WTC11 (cell line): ENCODE data around the gene RABGGTA.

Experiments
- ESRRA ChIP-seq: sonication (generic); formaldehyde crosslinking; IDR thresholded peaks from 2 replicates; pipeline ENCODE4 v1.8.1; 2022; ENCODE audit warnings: mild to moderate bottlenecking, missing genetic modification reagents, borderline replicate concordance
- GABPB1 ChIP-seq: sonication (generic); formaldehyde crosslinking; IDR thresholded peaks from 2 replicates; pipeline ENCODE4 v1.8.1; 2023; ENCODE audit warnings: mild to moderate bottlenecking, missing genetic modification reagents
- MXD4 ChIP-seq: fragments of 250-450 bp; sonication (Bioruptor Pico); IDR thresholded peaks from 2 replicates; pipeline ENCODE4 v1.8.0; 2021; ENCODE audit warnings: mild to moderate bottlenecking, moderate library complexity, borderline replicate concordance
- NFYB ChIP-seq: sonication (generic); formaldehyde crosslinking; conservative IDR thresholded peaks from 2 replicates; pipeline ENCODE4 v1.8.0; 2022; ENCODE audit warnings: low read depth, missing genetic modification reagents
- NR3C1 ChIP-seq: sonication (generic); formaldehyde crosslinking; conservative IDR thresholded peaks from 2 replicates; pipeline ENCODE4 v1.8.1; 2023; ENCODE audit warnings: low read depth, mild to moderate bottlenecking, missing genetic modification reagents
- RELA ChIP-seq: sonication (generic); formaldehyde crosslinking; IDR thresholded peaks from 2 replicates; pipeline ENCODE4 v1.8.1; 2022; ENCODE audit warnings: missing genetic modification reagents, mild to moderate bottlenecking, borderline replicate concordance
- SP1 ChIP-seq: sonication (generic); formaldehyde crosslinking; conservative IDR thresholded peaks from 2 replicates; pipeline ENCODE4 v1.8.1; 2022; ENCODE audit warnings: missing genetic modification reagents
- ZNF671 ChIP-seq: fragments of 250-450 bp; sonication (Bioruptor Pico); IDR thresholded peaks from 2 replicates; pipeline ENCODE4 v1.8.0; 2021; ENCODE audit warnings: mild to moderate bottlenecking
- TF ChIP-seq, protein P1 (sequence below): sonication (generic); formaldehyde crosslinking; IDR thresholded peaks from 2 replicates; pipeline ENCODE4 v1.8.1; 2022; ENCODE audit warnings: missing genetic modification reagents, borderline replicate concordance
- TF ChIP-seq, protein P2 (sequence below): sonication (generic); formaldehyde crosslinking; IDR thresholded peaks from 2 replicates; pipeline ENCODE4 v1.8.1; 2022; ENCODE audit warnings: low read depth, missing genetic modification reagents, borderline replicate concordance
- TF ChIP-seq, protein P3 (sequence below): fragments of 200-600 bp; IDR thresholded peaks from 2 replicates; pipeline ENCODE4 v1.8.0; 2022; ENCODE audit warnings: antibody characterized with exemption
- TF ChIP-seq, protein P4 (sequence below): sonication (generic); formaldehyde crosslinking; IDR thresholded peaks from 2 replicates; pipeline ENCODE4 v1.8.1; 2023; ENCODE audit warnings: mild to moderate bottlenecking, missing genetic modification reagents, moderate library complexity

DNA sequence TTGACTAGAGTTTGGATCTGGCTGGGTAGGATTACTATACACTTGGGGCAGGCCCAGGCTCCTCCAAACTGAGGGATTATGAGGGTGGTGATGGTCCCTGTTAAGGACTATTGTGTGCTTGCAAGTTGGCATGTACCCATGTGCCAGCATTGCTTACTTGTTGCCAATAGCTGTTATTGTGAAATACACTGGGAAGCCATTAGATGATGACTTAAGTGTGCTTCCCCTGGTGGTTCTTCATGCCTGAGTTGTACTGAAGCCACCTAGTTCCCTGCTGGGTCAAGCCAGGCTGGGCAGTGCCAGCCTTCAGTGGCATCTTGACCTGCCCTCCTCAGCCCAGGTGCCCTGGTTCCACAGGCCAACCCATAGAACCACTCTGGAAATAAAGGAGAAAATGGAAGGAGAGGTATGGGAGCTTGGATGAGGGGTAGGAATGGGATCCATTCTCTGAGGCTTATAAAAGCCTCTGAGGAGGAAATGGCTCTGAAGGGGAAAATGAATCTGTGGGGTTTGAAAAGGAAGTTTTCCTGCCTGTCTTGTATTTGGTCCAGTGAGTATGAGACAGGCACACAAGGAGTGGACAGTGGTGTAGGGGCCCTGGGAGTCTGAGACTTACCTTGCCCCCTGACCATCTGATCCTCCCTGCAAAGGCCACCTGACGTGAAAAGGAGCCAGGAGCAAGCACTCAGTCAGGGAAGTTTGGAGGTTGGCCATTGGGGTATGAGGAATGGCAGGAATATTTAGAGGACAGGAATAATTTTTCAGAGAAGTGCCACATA lies 40.6 kb upstream of the RABGGTA start:
- TF ChIP-seq, protein P1, sequence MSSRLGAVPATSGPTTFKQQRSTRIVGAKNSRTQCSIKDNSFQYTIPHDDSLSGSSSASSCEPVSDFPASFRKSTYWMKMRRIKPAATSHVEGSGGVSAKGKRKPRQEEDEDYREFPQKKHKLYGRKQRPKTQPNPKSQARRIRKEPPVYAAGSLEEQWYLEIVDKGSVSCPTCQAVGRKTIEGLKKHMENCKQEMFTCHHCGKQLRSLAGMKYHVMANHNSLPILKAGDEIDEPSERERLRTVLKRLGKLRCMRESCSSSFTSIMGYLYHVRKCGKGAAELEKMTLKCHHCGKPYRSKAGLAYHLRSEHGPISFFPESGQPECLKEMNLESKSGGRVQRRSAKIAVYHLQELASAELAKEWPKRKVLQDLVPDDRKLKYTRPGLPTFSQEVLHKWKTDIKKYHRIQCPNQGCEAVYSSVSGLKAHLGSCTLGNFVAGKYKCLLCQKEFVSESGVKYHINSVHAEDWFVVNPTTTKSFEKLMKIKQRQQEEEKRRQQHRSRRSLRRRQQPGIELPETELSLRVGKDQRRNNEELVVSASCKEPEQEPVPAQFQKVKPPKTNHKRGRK (CRISPR knock-in tag), result no peak
- TF ChIP-seq, protein P2, sequence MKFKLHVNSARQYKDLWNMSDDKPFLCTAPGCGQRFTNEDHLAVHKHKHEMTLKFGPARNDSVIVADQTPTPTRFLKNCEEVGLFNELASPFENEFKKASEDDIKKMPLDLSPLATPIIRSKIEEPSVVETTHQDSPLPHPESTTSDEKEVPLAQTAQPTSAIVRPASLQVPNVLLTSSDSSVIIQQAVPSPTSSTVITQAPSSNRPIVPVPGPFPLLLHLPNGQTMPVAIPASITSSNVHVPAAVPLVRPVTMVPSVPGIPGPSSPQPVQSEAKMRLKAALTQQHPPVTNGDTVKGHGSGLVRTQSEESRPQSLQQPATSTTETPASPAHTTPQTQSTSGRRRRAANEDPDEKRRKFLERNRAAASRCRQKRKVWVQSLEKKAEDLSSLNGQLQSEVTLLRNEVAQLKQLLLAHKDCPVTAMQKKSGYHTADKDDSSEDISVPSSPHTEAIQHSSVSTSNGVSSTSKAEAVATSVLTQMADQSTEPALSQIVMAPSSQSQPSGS, result no peak
- TF ChIP-seq, protein P3, sequence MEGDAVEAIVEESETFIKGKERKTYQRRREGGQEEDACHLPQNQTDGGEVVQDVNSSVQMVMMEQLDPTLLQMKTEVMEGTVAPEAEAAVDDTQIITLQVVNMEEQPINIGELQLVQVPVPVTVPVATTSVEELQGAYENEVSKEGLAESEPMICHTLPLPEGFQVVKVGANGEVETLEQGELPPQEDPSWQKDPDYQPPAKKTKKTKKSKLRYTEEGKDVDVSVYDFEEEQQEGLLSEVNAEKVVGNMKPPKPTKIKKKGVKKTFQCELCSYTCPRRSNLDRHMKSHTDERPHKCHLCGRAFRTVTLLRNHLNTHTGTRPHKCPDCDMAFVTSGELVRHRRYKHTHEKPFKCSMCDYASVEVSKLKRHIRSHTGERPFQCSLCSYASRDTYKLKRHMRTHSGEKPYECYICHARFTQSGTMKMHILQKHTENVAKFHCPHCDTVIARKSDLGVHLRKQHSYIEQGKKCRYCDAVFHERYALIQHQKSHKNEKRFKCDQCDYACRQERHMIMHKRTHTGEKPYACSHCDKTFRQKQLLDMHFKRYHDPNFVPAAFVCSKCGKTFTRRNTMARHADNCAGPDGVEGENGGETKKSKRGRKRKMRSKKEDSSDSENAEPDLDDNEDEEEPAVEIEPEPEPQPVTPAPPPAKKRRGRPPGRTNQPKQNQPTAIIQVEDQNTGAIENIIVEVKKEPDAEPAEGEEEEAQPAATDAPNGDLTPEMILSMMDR, result no peak
- TF ChIP-seq ESRRA (CRISPR knock-in tag), result no peak
- TF ChIP-seq RELA (CRISPR knock-in tag), result no peak
- no peak for TF ChIP-seq SP1 (CRISPR knock-in tag)
- no peak for TF ChIP-seq GABPB1 (CRISPR knock-in tag)
- no peak for TF ChIP-seq NR3C1 (CRISPR knock-in tag)
- TF ChIP-seq, protein P4, sequence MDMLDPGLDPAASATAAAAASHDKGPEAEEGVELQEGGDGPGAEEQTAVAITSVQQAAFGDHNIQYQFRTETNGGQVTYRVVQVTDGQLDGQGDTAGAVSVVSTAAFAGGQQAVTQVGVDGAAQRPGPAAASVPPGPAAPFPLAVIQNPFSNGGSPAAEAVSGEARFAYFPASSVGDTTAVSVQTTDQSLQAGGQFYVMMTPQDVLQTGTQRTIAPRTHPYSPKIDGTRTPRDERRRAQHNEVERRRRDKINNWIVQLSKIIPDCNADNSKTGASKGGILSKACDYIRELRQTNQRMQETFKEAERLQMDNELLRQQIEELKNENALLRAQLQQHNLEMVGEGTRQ, result no peak
- no peak for TF ChIP-seq NFYB (CRISPR knock-in tag)
- no peak for TF ChIP-seq ZNF671 (CRISPR knock-in tag)
- TF ChIP-seq MXD4 (CRISPR knock-in tag), result no peak
